Gastroesophageal sphincter (tissue), 3 donors: ENCODE data around the gene ATG2A.

ENCODE experiments used
- POLR2A ChIP-seq, 2 donors: fragments of 450-650 bp; IDR thresholded peaks; one replicate each; pipeline ENCODE4 v1.6.1; 2017; ENCODE audit warnings: antibody characterized with exemption in 2 of 2, mild to moderate bottlenecking in 2 of 2, moderate library complexity in 1 of 2
- TF ChIP-seq, protein P1 (sequence below), 4 experiments: fragments of 200-600 bp in 2 of 4; fragments of 450-650 bp in 2 of 4; sonication (generic) in 1 of 4; IDR thresholded peaks; one replicate each; pipeline ENCODE4 v1.5.1; 2017 to 2019; ENCODE audit warnings: antibody characterized with exemption in 4 of 4, mild to moderate bottlenecking in 2 of 4, moderate library complexity in 2 of 4

DNA sequence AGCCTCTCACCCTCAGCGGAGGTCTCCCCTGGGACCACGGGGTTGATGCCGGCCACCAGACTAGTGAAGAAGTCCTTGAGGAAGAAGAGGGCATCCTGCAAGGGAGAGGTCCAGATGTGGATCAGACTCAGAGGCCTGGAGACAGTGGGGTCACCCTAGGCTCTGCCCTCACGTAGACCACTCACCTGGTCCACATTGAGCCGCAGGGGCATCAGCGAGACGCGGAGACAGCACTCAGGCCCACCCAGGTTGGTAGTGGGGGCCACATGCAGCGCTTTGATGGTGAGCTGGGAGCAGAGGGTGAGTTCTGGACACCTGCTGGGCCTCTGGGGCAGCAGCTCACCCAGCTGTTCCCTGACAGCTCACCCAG lies 18.9 kb downstream of the ATG2A start:
- TF ChIP-seq, protein P1, sequence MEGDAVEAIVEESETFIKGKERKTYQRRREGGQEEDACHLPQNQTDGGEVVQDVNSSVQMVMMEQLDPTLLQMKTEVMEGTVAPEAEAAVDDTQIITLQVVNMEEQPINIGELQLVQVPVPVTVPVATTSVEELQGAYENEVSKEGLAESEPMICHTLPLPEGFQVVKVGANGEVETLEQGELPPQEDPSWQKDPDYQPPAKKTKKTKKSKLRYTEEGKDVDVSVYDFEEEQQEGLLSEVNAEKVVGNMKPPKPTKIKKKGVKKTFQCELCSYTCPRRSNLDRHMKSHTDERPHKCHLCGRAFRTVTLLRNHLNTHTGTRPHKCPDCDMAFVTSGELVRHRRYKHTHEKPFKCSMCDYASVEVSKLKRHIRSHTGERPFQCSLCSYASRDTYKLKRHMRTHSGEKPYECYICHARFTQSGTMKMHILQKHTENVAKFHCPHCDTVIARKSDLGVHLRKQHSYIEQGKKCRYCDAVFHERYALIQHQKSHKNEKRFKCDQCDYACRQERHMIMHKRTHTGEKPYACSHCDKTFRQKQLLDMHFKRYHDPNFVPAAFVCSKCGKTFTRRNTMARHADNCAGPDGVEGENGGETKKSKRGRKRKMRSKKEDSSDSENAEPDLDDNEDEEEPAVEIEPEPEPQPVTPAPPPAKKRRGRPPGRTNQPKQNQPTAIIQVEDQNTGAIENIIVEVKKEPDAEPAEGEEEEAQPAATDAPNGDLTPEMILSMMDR (IDR thresholded peaks at IDR 0.05) = no peak
- no peak for TF ChIP-seq POLR2A (IDR thresholded peaks at IDR 0.05)
